Astrocyte of the cerebellum (primary cell): Measurements from ENCODE around the gene CCR2.

Experiments used
- DNase-seq: peaks from one replicate; pipeline ENCODE4 v3.0.0-alpha.2; 2011; ENCODE audit warnings: low read depth
- H3K4me3 ChIP-seq: 2 replicates; pipeline ENCODE4 v1.5.1; 2011; ENCODE audit warnings: mild to moderate bottlenecking, low read depth, low read length, moderate library complexity
- CTCF ChIP-seq: IDR thresholded peaks from 2 replicates; pipeline ENCODE4 v1.5.1; 2012; ENCODE audit warnings: low read length, low read depth, moderate library complexity, mild to moderate bottlenecking; ENCODE audit errors: missing control alignments
- in situ Hi-C: cut with HindIII; loops from 2 replicates; pipeline ENCODE4 v1.10.0; 2017; ENCODE audit warnings: low sequenced_read_pairs

CCR2 gene

GRCh38 chr3:46353090-46353489 lies 821 bp upstream of the CCR2 start:
- TF ChIP-seq CTCF: no peak
- H3K4me3 ChIP-seq: no peak overlapping the region
- in situ Hi-C loops: no loop called here
- no peak for DNase-seq

DNA sequence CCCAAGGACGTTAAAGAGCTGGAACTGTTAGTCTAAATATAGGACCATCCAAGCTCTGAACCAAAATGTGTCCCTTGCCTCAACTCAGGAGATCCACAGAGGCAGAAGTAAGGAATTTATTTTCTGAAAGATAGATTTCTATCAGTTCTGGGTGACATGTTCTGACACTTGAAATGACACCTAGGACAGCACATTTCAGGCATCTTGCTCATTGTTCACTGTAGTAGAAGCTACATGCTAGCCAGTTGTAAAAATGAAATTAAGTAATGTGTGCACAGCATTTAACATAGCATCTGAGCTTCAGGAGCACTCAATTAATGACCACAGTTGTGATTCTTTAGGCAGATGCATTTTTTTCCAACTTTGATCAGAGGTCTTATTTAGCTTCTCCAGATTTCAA lies 567 bp downstream of the CCR2 start:
- in situ Hi-C loops: no loop called here
- no peak for TF ChIP-seq CTCF
- H3K4me3 ChIP-seq: no peak overlapping the region
- DNase-seq: no peak

DNA sequence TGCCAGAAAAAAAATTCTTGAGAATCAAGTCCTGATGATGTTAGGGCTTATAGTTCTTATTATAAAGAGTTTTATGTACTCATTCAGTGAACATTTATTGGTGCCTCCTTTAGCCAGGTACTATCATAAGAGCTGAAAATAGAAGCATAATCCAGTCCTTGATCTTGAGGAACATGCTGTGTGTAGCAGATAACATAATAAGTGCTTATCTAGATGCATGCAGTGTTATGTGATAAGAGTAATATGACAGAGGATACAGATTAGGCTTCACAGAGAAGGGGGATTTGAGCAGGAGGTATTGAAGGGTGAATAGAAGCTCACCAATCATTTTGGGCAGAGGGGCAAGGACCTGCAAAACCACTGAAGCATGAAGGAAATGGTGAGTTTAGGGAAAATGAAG lies 1.1 kb downstream of the CCR2 start:
- TF ChIP-seq CTCF: no peak
- no peak overlapping the region for H3K4me3 ChIP-seq
- in situ Hi-C loops: no loop called here
- no peak for DNase-seq

- in situ Hi-C loops: no loop called here
- H3K4me3 ChIP-seq: no peak overlapping the region
- no peak for TF ChIP-seq CTCF
- DNase-seq: no peak
Observed at GRCh38 chr3:46356276-46356675, 2.4 kb downstream of the CCR2 start.

- in situ Hi-C loops: no loop called here
- no peak for DNase-seq
- no peak overlapping the region for H3K4me3 ChIP-seq
- no peak for TF ChIP-seq CTCF
Observed at GRCh38 chr3:46356909-46357308, 3.0 kb downstream of the CCR2 start.

DNA sequence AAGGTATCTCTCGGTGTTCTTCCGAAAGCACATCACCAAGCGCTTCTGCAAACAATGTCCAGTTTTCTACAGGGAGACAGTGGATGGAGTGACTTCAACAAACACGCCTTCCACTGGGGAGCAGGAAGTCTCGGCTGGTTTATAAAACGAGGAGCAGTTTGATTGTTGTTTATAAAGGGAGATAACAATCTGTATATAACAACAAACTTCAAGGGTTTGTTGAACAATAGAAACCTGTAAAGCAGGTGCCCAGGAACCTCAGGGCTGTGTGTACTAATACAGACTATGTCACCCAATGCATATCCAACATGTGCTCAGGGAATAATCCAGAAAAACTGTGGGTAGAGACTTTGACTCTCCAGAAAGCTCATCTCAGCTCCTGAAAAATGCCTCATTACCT lies 4.6 kb downstream of the CCR2 start:
- in situ Hi-C loops: no loop called here
- no peak for TF ChIP-seq CTCF
- no peak for DNase-seq
- no peak overlapping the region for H3K4me3 ChIP-seq
